DND-41 (cell line): Measurements from ENCODE around the gene CAPN5.

ENCODE experiments used
- ATAC-seq: fragments of 200-7000 bp; cut with Tn5 transposase; 3 replicates; pipeline ENCODE4 v1.9.1; 2021; ENCODE audit warnings: low read depth; ENCODE audit not compliant: insufficient read depth
- DNase-seq: peaks from one replicate; pipeline ENCODE4 v3.0.0-alpha.2; 2020
- H2AFZ ChIP-seq: 2 replicates; pipeline ENCODE4 v1.6.0; 2012; ENCODE audit warnings: low read depth, low read length
- H3K27ac ChIP-seq: 2 replicates; pipeline ENCODE4 v1.5.1; 2012; ENCODE audit warnings: low read length, inconsistent platforms
- H3K27me3 ChIP-seq: fragments of 200-600 bp; sonication (generic); 2 replicates; pipeline ENCODE4 v1.6.0; 2012; ENCODE audit warnings: low read length, mild to moderate bottlenecking, inconsistent platforms; ENCODE audit not compliant: insufficient read depth, poor library complexity
- H3K36me3 ChIP-seq: 2 replicates; pipeline ENCODE4 v1.5.1; 2012; ENCODE audit warnings: low read length, inconsistent platforms; ENCODE audit not compliant: insufficient read depth
- H3K4me1 ChIP-seq: 2 replicates; pipeline ENCODE4 v1.5.1; 2012; ENCODE audit warnings: mild to moderate bottlenecking, low read length; ENCODE audit not compliant: insufficient read depth
- H3K4me2 ChIP-seq: 2 replicates; pipeline ENCODE4 v1.6.0; 2012; ENCODE audit warnings: mild to moderate bottlenecking, moderate library complexity, low read length, inconsistent platforms; ENCODE audit not compliant: insufficient read depth
- H3K4me3 ChIP-seq, 2 experiments: fragments of 200-600 bp in 1 of 2; shearing (Covaris generic) in 1 of 2; 2 replicates each; pipeline ENCODE4 v1.5.1; 2012 to 2016; ENCODE audit warnings: inconsistent platforms in 2 of 2, low read length in 2 of 2, mild to moderate bottlenecking in 2 of 2, low read depth in 1 of 2, moderate library complexity in 1 of 2
- H3K79me2 ChIP-seq: 2 replicates; pipeline ENCODE4 v1.6.0; 2012; ENCODE audit warnings: low read length, inconsistent platforms; ENCODE audit not compliant: insufficient read depth
- H3K9ac ChIP-seq: 2 replicates; pipeline ENCODE4 v1.6.0; 2012; ENCODE audit warnings: low read depth, mild to moderate bottlenecking, inconsistent platforms, low read length, moderate library complexity
- H3K9me3 ChIP-seq: 2 replicates; pipeline ENCODE4 v1.5.1; 2012; ENCODE audit warnings: low read length, moderate library complexity, mild to moderate bottlenecking, inconsistent platforms; ENCODE audit not compliant: insufficient read depth, severe bottlenecking
- H4K20me1 ChIP-seq: 2 replicates; pipeline ENCODE4 v1.6.0; 2012; ENCODE audit warnings: low read length; ENCODE audit not compliant: insufficient read depth
- CTCF ChIP-seq: IDR thresholded peaks from 2 replicates; pipeline ENCODE4 v1.5.1; 2012; ENCODE audit warnings: borderline replicate concordance, low read length, moderate library complexity, mild to moderate bottlenecking; ENCODE audit not compliant: poor library complexity, severe bottlenecking; ENCODE audit errors: extremely low read depth
- EZH2 ChIP-seq: IDR thresholded peaks from 3 replicates; pipeline ENCODE4 v1.6.1; 2012; ENCODE audit warnings: borderline replicate concordance, low read depth, mild to moderate bottlenecking, moderate library complexity, low read length, inconsistent platforms; ENCODE audit not compliant: severe bottlenecking

The CAPN5 gene

GRCh38 chr11:77024745-77025144 is 42.0 kb upstream of the CAPN5 start:
- H3K4me3 ChIP-seq, result no peak overlapping the region
- H4K20me1 ChIP-seq, result no peaks in the 10 kb centered on the region
- H3K4me1 ChIP-seq, result no peaks in the 10 kb centered on the region
- H3K4me2 ChIP-seq, result no peak overlapping the region
- no peak overlapping the region for H2AFZ ChIP-seq
- H3K79me2 ChIP-seq, result no peaks in the 10 kb centered on the region
- no peak overlapping the region for H3K27ac ChIP-seq
- ATAC-seq (no peak), DNase-seq (no peak)
- no peak overlapping the region for H3K9ac ChIP-seq
- TF ChIP-seq EZH2 (no peak), CTCF (no peak)
- no peaks in the 10 kb centered on the region for H3K27me3 ChIP-seq
- no peaks in the 10 kb centered on the region for H3K36me3 ChIP-seq
- H3K9me3 ChIP-seq, result no peaks in the 10 kb centered on the region

GRCh38 chr11:77026221-77026620 is 40.5 kb upstream of the CAPN5 start:
- no peak overlapping the region for H2AFZ ChIP-seq
- H3K27ac ChIP-seq, result no peak overlapping the region
- H3K4me3 ChIP-seq, result no peak overlapping the region
- ATAC-seq, result no peak
- no peak overlapping the region for H3K4me2 ChIP-seq
- no peaks in the 10 kb centered on the region for H3K4me1 ChIP-seq
- no peaks in the 10 kb centered on the region for H4K20me1 ChIP-seq
- DNase-seq, result no peak
- no peaks in the 10 kb centered on the region for H3K36me3 ChIP-seq
- TF ChIP-seq CTCF (no peak), EZH2 (no peak)
- H3K9ac ChIP-seq, result no peak overlapping the region
- no peaks in the 10 kb centered on the region for H3K79me2 ChIP-seq
- H3K9me3 ChIP-seq, result no peaks in the 10 kb centered on the region
- no peaks in the 10 kb centered on the region for H3K27me3 ChIP-seq

- Histone ChIP-seq H3K4me2 (no peak overlapping the region), H3K27ac (no peak overlapping the region), H3K36me3 (no peaks in the 10 kb centered on the region), H4K20me1 (no peaks in the 10 kb centered on the region), H3K4me1 (no peaks in the 10 kb centered on the region), H3K27me3 (no peaks in the 10 kb centered on the region), H3K4me3 (no peak overlapping the region), H3K9ac (no peak overlapping the region), H3K79me2 (no peaks in the 10 kb centered on the region), H2AFZ (no peak overlapping the region), H3K9me3 (no peaks in the 10 kb centered on the region)
- ATAC-seq (no peak), DNase-seq (no peak)
- TF ChIP-seq CTCF (no peak), EZH2 (no peak)
These were observed 40.0 kb upstream of the CAPN5 start for GRCh38 chr11:77026743-77027142.

GRCh38 chr11:77027275-77027674 is 39.5 kb upstream of the CAPN5 start:
- Histone ChIP-seq H3K36me3 (no peaks in the 10 kb centered on the region), H3K4me2 (no peak overlapping the region), H3K4me3 (no peak overlapping the region), H3K79me2 (no peaks in the 10 kb centered on the region), H2AFZ (no peak overlapping the region), H3K9ac (no peak overlapping the region), H3K27me3 (no peaks in the 10 kb centered on the region), H3K27ac (no peak overlapping the region), H3K9me3 (no peaks in the 10 kb centered on the region), H4K20me1 (no peaks in the 10 kb centered on the region), H3K4me1 (no peaks in the 10 kb centered on the region)
- TF ChIP-seq EZH2 (no peak), CTCF (no peak)
- ATAC-seq, result no peak
- DNase-seq, result no peak
